Measurements from ENCODE around the gene TAF1D.

DNA sequence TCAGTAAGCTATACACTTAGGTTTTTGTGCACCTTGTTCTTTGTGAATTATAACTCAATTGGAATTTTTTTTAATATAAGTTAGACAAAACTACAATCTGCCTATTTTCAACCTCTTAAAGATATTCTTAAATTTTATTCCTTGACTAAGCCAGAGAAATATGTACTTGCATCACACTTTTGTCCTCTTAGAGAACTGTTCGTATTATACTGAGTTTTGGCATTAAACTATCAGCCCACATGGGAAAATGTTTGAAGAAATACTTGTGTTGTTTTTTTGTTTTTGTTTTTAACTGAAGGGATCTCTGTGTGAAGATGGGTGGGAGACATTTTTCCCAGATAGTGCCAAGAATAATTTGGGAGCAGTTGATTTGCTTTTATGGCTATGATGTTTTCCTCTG is 54.5 kb downstream of the TAF1D start:
- TF ChIP-seq CREB1 (IDR thresholded peaks at IDR 0.05; ENCODE audit: low read depth) (no peak), USF1 (IDR thresholded peaks at IDR 0.05) (no peak), FOXM1 (IDR thresholded peaks at IDR 0.05; ENCODE audit: borderline replicate concordance, low read depth) (no peak), RAD21 (IDR thresholded peaks at IDR 0.05; ENCODE audit: low read depth) (no peak), TAF1 (IDR thresholded peaks at IDR 0.05; ENCODE audit: low read depth) (no peak), TCF12 (IDR thresholded peaks at IDR 0.05; ENCODE audit: low read depth) (no peak), EP300 (IDR thresholded peaks at IDR 0.05; ENCODE audit: borderline replicate concordance) (no peak), MAX (IDR thresholded peaks at IDR 0.05) (no peak), TEAD4 (IDR thresholded peaks at IDR 0.05) (no peak), YY1 (IDR thresholded peaks at IDR 0.05; ENCODE audit: low read depth) (no peak), EGR1 (IDR thresholded peaks at IDR 0.05) (no peak), ZBTB7A (IDR thresholded peaks at IDR 0.05; ENCODE audit: low read depth) (no peak)
- TF ChIP-seq, protein P1, sequence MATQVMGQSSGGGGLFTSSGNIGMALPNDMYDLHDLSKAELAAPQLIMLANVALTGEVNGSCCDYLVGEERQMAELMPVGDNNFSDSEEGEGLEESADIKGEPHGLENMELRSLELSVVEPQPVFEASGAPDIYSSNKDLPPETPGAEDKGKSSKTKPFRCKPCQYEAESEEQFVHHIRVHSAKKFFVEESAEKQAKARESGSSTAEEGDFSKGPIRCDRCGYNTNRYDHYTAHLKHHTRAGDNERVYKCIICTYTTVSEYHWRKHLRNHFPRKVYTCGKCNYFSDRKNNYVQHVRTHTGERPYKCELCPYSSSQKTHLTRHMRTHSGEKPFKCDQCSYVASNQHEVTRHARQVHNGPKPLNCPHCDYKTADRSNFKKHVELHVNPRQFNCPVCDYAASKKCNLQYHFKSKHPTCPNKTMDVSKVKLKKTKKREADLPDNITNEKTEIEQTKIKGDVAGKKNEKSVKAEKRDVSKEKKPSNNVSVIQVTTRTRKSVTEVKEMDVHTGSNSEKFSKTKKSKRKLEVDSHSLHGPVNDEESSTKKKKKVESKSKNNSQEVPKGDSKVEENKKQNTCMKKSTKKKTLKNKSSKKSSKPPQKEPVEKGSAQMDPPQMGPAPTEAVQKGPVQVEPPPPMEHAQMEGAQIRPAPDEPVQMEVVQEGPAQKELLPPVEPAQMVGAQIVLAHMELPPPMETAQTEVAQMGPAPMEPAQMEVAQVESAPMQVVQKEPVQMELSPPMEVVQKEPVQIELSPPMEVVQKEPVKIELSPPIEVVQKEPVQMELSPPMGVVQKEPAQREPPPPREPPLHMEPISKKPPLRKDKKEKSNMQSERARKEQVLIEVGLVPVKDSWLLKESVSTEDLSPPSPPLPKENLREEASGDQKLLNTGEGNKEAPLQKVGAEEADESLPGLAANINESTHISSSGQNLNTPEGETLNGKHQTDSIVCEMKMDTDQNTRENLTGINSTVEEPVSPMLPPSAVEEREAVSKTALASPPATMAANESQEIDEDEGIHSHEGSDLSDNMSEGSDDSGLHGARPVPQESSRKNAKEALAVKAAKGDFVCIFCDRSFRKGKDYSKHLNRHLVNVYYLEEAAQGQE (IDR thresholded peaks at IDR 0.05; ENCODE audit: low read depth), result no peak

Measured in Ishikawa (cell line).